Stomach (tissue), 4 donors: ENCODE measurements around the gene C17orf107.
"Not testable (repeated sequence)": the region's sequence is repeated elsewhere in the genome, so short reads cannot be mapped to it uniquely, and the experiment has no call there.

Source experiments
- CTCF ChIP-seq, 7 experiments: fragments of 450-650 bp in 4 of 7; fragments of 200-600 bp in 3 of 7; sonication (generic) in 3 of 7; IDR thresholded peaks; one replicate each; pipeline ENCODE4 v1.5.1; 2016 to 2019; ENCODE audit warnings: antibody characterized with exemption in 7 of 7, control low read depth in 2 of 7, mild to moderate bottlenecking in 1 of 7
- EP300 ChIP-seq: sonication (generic); formaldehyde crosslinking; IDR thresholded peaks from one replicate; pipeline ENCODE4 v1.6.1; 2017; ENCODE audit warnings: antibody characterized with exemption
- POLR2A ChIP-seq, 4 donors: fragments of 450-650 bp; IDR thresholded peaks; one replicate each; pipeline ENCODE4 v1.6.1; 2016; ENCODE audit warnings: antibody characterized with exemption in 4 of 4, control low read depth in 2 of 4, mild to moderate bottlenecking in 1 of 4, moderate library complexity in 1 of 4
- POLR2AphosphoS5 ChIP-seq, 3 donors: sonication (generic); formaldehyde crosslinking; IDR thresholded peaks; one replicate each; pipeline ENCODE4 v1.6.1; 2016; ENCODE audit warnings: antibody characterized with exemption in 3 of 3

- TF ChIP-seq CTCF (IDR thresholded peaks at IDR 0.05); POLR2A (IDR thresholded peaks at IDR 0.05); POLR2AphosphoS5 (IDR thresholded peaks at IDR 0.05); EP300: not testable (repeated sequence)
These were observed 15.2 kb downstream of the C17orf107 start for GRCh38 chr17:4914551-4914950.
